ENCODE results near the gene SSH2. TPM values are rescaled to one million over a fixed set of nuclear protein-coding genes. Genes with fewer than 3 reads are reported as not detected.

Gene SSH2
- polyA plus RNA-seq, 1 of the 3 experiments (the other 2 are of a cell fraction): 8.8 TPM

DNA sequence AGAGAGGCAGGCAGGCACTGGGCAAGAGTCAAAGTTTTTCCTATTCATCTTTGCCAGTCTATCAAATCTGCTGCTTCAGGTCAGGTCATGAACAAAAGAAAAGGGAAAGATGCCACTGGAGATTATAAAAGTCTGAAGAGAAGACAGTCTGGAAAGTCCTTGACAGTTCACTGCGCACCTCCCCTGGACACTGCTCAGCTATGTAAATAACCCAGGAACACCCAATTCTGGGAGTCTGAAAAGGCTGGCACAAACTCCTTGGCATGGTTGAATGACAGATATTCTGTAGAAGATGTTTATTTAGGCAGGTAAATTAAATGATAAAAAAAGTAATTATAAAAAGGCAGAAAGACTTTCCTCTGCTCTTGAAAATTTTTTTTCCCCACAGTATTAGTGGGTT is 302.1 kb downstream of the SSH2 start:
- 95% methylated on average over 1 of the region's 1 CpG for WGBS (ENCODE audit: low lambda C conversion rate)

DNA sequence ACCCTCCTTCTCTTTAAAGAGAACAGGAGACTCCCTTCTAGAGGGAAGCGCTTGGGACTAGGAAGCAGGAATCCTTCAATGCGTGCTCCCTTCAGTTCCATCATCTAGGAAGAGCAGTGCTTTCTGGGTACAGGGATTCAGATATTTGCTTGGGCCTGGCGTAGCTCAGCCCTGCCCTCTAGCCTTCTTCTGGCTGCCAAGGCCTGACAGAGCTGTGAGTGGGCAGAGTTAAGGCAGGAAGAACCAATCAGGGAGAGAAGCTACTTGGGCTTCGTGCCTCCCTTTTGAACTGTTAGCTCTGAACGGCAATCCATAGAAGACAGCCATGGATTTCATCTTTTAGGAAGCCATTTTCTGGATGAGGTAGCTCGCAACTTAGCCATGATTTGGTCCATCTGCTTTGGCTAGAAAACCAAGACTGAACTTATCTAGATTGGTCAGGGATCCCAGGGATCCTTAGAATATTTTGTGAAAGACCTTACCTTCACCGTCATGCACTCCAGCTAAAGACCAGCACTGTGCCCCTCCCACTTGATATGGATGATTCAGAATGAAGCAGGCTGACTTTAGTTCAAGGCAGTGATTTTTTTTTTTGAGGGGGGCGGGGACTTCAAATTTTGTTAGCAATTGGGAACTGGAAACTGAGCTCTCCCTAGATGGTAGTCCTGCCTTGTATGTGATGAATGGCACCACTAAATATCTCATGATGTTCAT is 304.8 kb downstream of the SSH2 start:
- no peak overlapping the region for H3K9ac ChIP-seq
- peak; percentile 25; the same call in 1 of the 2 replicates for TF ChIP-seq RAD21 (IDR thresholded peaks at IDR 0.05; ENCODE audit: low read length)
- no peak for TF ChIP-seq GABPA (IDR thresholded peaks at IDR 0.05; ENCODE audit: low read depth)
- no peak overlapping the region for H2AFZ ChIP-seq (ENCODE audit: low read depth)
- peaks cover 0 to 16% of the 10 kb centered on the region in 2 experiments for H3K36me3 ChIP-seq (replicated peaks in 1 of 2; ENCODE audit: control insufficient read depth in 1 of 2, insufficient read depth in 2 of 2, low read length in 1 of 2)
- no peaks in the 10 kb centered on the region for H3K9me2 ChIP-seq
- H3K4me2 ChIP-seq: no peak overlapping the region
- H3F3A ChIP-seq (replicated peaks; ENCODE audit: insufficient read depth): no peaks in the 10 kb centered on the region
- no peaks in the 10 kb centered on the region for H3K9me3 ChIP-seq
- CTCF ChIA-PET: interaction anchor here (0.8 to 3.1 kb wide), 5 partner anchors 14 to 306 kb away, joined by 3 to 12 read pairs (median 4); partner anchors contain the start of gene ANKRD13B
- WGBS (ENCODE audit: low lambda C conversion rate): 88% methylated on average over 7 of the region's 8 CpGs
- H3K27ac ChIP-seq (ENCODE audit: low read depth in 2 of 2, low read length in 1 of 2): peak overlapping the region in 1 of 2 experiments; percentile 92; a peak in 2 of 4 replicates
- DNase-seq: peak; percentile 66
- POLR2A ChIA-PET: interaction anchor here (0.6 to 1.1 kb wide), 4 partner anchors 21 to 214 kb away, joined by 3 to 5 read pairs (median 4); no protein-coding TSS in a partner anchor
- H3K4me1 ChIP-seq (ENCODE audit: control insufficient read depth in 1 of 2, insufficient read depth in 2 of 2, low read depth in 1 of 2, low read length in 1 of 2): peaks cover 11 to 80% of the 10 kb centered on the region in 2 experiments
- no peaks in the 10 kb centered on the region for H4K20me1 ChIP-seq (ENCODE audit: insufficient read depth)
- no peaks in the 10 kb centered on the region for H3K27me3 ChIP-seq (ENCODE audit: insufficient read depth)
- H3K79me2 ChIP-seq (ENCODE audit: insufficient read depth): no peaks in the 10 kb centered on the region
- H3K4me3 ChIP-seq (ENCODE audit: low read depth in 2 of 2, low read length in 1 of 2): no peak overlapping the region

More for the DNA sequence above, 302.1 kb downstream of the SSH2 start:
- no peaks in the 10 kb centered on the region for H3K79me2 ChIP-seq (ENCODE audit: insufficient read depth)
- no peaks in the 10 kb centered on the region for H3K9me3 ChIP-seq
- H3K9ac ChIP-seq: no peak overlapping the region
- ChIA-PET POLR2A (no interaction called here), CTCF (interaction anchor here (0.9 to 1.1 kb wide), 4 partner anchors 159 to 465 kb away, joined by 3 to 5 read pairs (median 4); no protein-coding TSS in a partner anchor)
- H3K27me3 ChIP-seq (ENCODE audit: insufficient read depth): no peaks in the 10 kb centered on the region
- DNase-seq: no peak
- H3F3A ChIP-seq (replicated peaks; ENCODE audit: insufficient read depth): no peaks in the 10 kb centered on the region
- H3K36me3 ChIP-seq (replicated peaks in 1 of 2; ENCODE audit: control insufficient read depth in 1 of 2, insufficient read depth in 2 of 2, low read length in 1 of 2): peaks cover 10 to 43% of the 10 kb centered on the region in 2 experiments
- H3K9me2 ChIP-seq: no peaks in the 10 kb centered on the region
- H3K4me3 ChIP-seq (ENCODE audit: low read depth in 2 of 2, low read length in 1 of 2): no peak overlapping the region
- peaks cover 0 to 79% of the 10 kb centered on the region in 2 experiments; a peak in 2 of 4 replicates for H3K4me1 ChIP-seq (ENCODE audit: control insufficient read depth in 1 of 2, insufficient read depth in 2 of 2, low read depth in 1 of 2, low read length in 1 of 2)
- TF ChIP-seq RFX5 (IDR thresholded peaks at IDR 0.05; ENCODE audit: low read length) (no peak), GABPA (IDR thresholded peaks at IDR 0.05; ENCODE audit: low read depth) (no peak), TAF1 (IDR thresholded peaks at IDR 0.05; ENCODE audit: borderline replicate concordance, low read depth, low read length) (no peak), RXRA (IDR thresholded peaks at IDR 0.05; ENCODE audit: borderline replicate concordance, low read depth) (no peak), CHD2 (IDR thresholded peaks at IDR 0.05; ENCODE audit: low read length, partially characterized antibody) (no peak), GATA2 (CRISPR knock-in tag; IDR thresholded peaks at IDR 0.05) (no peak), EZH2phosphoT487 (IDR thresholded peaks at IDR 0.05; ENCODE audit: borderline replicate concordance, low read depth) (no peak), RCOR1 (IDR thresholded peaks at IDR 0.05; ENCODE audit: low read length) (no peak), YY1 (IDR thresholded peaks at IDR 0.05; ENCODE audit: low read depth) (no peak), RAD21 (IDR thresholded peaks at IDR 0.05; ENCODE audit: low read length) (no peak), POLR2AphosphoS5 (IDR thresholded peaks at IDR 0.05; ENCODE audit: low read depth, low read length) (no peak), TCF12 (IDR thresholded peaks at IDR 0.05) (no peak), FOXM1 (IDR thresholded peaks at IDR 0.05; ENCODE audit: low read depth) (no peak), EP300 (IDR thresholded peaks at IDR 0.05; ENCODE audit: borderline replicate concordance in 1 of 2, low read depth in 1 of 2, low read length in 1 of 2) (no peak)
- TF ChIP-seq, protein P1, sequence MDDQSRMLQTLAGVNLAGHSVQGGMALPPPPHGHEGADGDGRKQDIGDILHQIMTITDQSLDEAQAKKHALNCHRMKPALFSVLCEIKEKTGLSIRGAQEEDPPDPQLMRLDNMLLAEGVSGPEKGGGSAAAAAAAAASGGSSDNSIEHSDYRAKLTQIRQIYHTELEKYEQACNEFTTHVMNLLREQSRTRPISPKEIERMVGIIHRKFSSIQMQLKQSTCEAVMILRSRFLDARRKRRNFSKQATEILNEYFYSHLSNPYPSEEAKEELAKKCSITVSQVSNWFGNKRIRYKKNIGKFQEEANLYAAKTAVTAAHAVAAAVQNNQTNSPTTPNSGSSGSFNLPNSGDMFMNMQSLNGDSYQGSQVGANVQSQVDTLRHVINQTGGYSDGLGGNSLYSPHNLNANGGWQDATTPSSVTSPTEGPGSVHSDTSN (IDR thresholded peaks at IDR 0.05): no peak
- TF ChIP-seq, protein P2, sequence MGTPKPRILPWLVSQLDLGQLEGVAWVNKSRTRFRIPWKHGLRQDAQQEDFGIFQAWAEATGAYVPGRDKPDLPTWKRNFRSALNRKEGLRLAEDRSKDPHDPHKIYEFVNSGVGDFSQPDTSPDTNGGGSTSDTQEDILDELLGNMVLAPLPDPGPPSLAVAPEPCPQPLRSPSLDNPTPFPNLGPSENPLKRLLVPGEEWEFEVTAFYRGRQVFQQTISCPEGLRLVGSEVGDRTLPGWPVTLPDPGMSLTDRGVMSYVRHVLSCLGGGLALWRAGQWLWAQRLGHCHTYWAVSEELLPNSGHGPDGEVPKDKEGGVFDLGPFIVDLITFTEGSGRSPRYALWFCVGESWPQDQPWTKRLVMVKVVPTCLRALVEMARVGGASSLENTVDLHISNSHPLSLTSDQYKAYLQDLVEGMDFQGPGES (IDR thresholded peaks at IDR 0.05; ENCODE audit: low read depth, low read length): no peak
- H2AFZ ChIP-seq (ENCODE audit: low read depth): no peak overlapping the region
- H4K20me1 ChIP-seq (ENCODE audit: insufficient read depth): no peaks in the 10 kb centered on the region
- H3K4me2 ChIP-seq: no peak overlapping the region
- peak overlapping the region in 1 of 2 experiments; percentile 88; a peak in 1 of 4 replicates for H3K27ac ChIP-seq (ENCODE audit: low read depth in 2 of 2, low read length in 1 of 2)

Measured in SK-N-SH (cell line).